Measurements from ENCODE around the gene PLEKHA4. TPM values are rescaled to one million over a fixed set of nuclear protein-coding genes. Genes with fewer than 3 reads are reported as not detected.
A peak's percentile ranks its signal among the peaks of the same experiment; 100 is the strongest.

Gene PLEKHA4
- total and polyA plus RNA-seq, 9 of the 15 experiments (the other 6 are each of a cell fraction or from before 2014, with no cell fraction given): 0.07 to 30.8 (median 11.4) TPM

DNA sequence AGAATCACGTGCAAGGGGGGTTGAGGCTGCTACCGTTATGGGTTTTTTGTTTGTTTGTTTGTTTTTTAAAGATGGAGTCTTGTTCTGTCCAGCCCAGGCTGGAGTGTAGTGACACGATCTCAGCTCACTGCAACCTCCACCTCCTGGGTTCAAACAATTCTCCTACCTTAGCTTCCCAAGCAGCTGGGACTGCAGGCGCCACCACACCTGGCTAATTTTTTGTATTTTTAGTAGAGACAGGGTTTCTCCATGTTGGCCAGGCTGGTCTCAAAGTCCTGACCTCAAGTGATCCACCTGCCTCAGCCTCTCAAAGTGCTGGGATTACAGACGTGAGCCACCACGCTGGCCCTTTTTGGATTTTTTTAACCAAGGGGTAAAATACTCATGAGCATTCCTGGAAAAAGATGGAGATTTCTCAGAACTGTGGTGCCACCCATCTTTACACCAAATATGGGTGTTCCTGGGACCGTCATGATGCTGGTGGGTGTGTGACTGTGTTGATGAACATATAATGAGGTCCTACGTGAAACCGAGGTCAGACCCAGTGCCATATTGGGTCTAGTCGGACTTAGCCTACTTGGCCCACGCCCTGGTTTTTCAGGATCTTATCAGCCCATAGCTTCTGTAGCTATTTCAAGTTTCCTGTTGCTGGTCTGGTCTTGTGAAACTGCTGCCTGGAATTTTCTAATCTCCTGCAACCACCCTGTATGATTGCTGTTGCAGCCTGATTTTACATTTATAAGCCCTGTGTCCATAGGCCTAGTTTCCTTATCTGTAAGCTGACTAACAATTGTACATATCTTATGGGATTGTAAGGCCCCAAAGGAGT lies 10.0 kb upstream of the PLEKHA4 start:
- Histone ChIP-seq H3K27ac (ENCODE audit: extremely low read depth, low read depth, low read length) (peak overlapping the region; percentile 56), H2AFZ (ENCODE audit: low read depth, low read length) (no peak overlapping the region), H3K4me2 (ENCODE audit: insufficient read depth, low read length) (peak overlapping the region; percentile 27), H3K9me1 (ENCODE audit: control insufficient read depth, insufficient read depth, low read length) (no peaks in the 10 kb centered on the region), H3K9ac (ENCODE audit: insufficient read depth in 1 of 2, low read depth in 2 of 2, low read length in 2 of 2) (peak overlapping the region in 1 of 2 experiments; percentile 60; a peak in 3 of 4 replicates), H4K20me1 (replicated peaks; ENCODE audit: control insufficient read depth, insufficient read depth, low read length) (peaks cover 26% of the 10 kb centered on the region), H3K36me3 (ENCODE audit: control insufficient read depth, insufficient read depth, low read length) (peaks cover 39% of the 10 kb centered on the region), H3K9me3 (replicated peaks; ENCODE audit: control insufficient read depth, insufficient read depth, low read depth, low read length) (peaks cover 7% of the 10 kb centered on the region), H3K27me3 (ENCODE audit: control insufficient read depth in 2 of 2, insufficient read depth in 2 of 2, low read length in 2 of 2) (no peaks in the 10 kb centered on the region), H3K79me2 (ENCODE audit: control insufficient read depth, insufficient read depth, low read length) (peaks cover 43% of the 10 kb centered on the region), H3K4me3 (no peak overlapping the region), H3K4me1 (replicated peaks in 1 of 2; ENCODE audit: control insufficient read depth in 2 of 2, insufficient read depth in 2 of 2, low read length in 2 of 2) (peaks cover 25 to 40% of the 10 kb centered on the region in 2 experiments)
- peak; percentile 60 to 98 (median 74) for DNase-seq (ENCODE audit: extremely low read depth in 1 of 4, low spot score in 3 of 4)
- intact Hi-C loops (cut with micrococcal nuclease) (no loop called here), in situ Hi-C loops (cut with MboI) (loop anchor here (10.0 kb wide), 1 partner anchor 86 kb away; the partner anchor contains the start of gene FTL)
- WGBS (ENCODE audit: insufficient coverage, low coverage, missing lambda C conversion rate): under 1% methylated on average over 11 of the region's 11 CpGs
- CTCF ChIA-PET (ENCODE audit: low intra/inter-chr PET ratio): interaction anchor here (0.6 to 0.7 kb wide), 2 partner anchors 115 to 488 kb away, joined by 3 to 4 read pairs; partner anchors contain the start of gene GYS1
- ATAC-seq: peak; percentile 79
- FAIRE-seq: peak; percentile 99
- BruUV-seq (replicated peaks): no TSS peak
- POLR2A ChIA-PET: interaction anchor here (0.6 to 12.2 kb wide), 23 partner anchors 8 to 203 kb away, joined by 3 to 439 read pairs (median 5); partner anchors contain the start of genes BAX, DHDH, FTL and GYS1
- TF ChIP-seq U2AF1 (optimal IDR thresholded peaks at IDR 0.05; ENCODE audit: low read depth, low read length): no peak
- peak; percentile 75 for TF ChIP-seq CREB1 (IDR thresholded peaks at IDR 0.05)
- peak; percentile 65 for TF ChIP-seq CREB1 (CRISPR knock-in tag; IDR thresholded peaks at IDR 0.05)
- TF ChIP-seq FOXA3 (CRISPR knock-in tag; conservative IDR thresholded peaks at IDR 0.05 in 1 of 2, IDR thresholded peaks at IDR 0.05 in 1 of 2): peak; percentile 86 to 95
- TF ChIP-seq RBM15 (IDR thresholded peaks at IDR 0.05; ENCODE audit: insufficient read depth, low read length): no peak
- TF ChIP-seq ZNF124 (CRISPR knock-in tag; IDR thresholded peaks at IDR 0.05): no peak
- TF ChIP-seq HDAC1 (IDR thresholded peaks at IDR 0.05): peak; percentile 90 to 95; a peak in 3 of 4 replicates
- peak; percentile 58 for TF ChIP-seq GABPA (tag; conservative IDR thresholded peaks at IDR 0.05; ENCODE audit: low read depth)
- peak; percentile 82 for TF ChIP-seq EP400 (IDR thresholded peaks at IDR 0.05)
- peak; percentile 98 for TF ChIP-seq KLF1 (tag; IDR thresholded peaks at IDR 0.05)
- no peak for TF ChIP-seq MECOM (CRISPR knock-in tag; IDR thresholded peaks at IDR 0.05)
- TF ChIP-seq CBX5 (IDR thresholded peaks at IDR 0.05; ENCODE audit: borderline replicate concordance, low read depth): no peak
- peak; percentile 49 for TF ChIP-seq BRD9 (IDR thresholded peaks at IDR 0.05; ENCODE audit: low read depth, partially characterized antibody)
- TF ChIP-seq, protein P1, sequence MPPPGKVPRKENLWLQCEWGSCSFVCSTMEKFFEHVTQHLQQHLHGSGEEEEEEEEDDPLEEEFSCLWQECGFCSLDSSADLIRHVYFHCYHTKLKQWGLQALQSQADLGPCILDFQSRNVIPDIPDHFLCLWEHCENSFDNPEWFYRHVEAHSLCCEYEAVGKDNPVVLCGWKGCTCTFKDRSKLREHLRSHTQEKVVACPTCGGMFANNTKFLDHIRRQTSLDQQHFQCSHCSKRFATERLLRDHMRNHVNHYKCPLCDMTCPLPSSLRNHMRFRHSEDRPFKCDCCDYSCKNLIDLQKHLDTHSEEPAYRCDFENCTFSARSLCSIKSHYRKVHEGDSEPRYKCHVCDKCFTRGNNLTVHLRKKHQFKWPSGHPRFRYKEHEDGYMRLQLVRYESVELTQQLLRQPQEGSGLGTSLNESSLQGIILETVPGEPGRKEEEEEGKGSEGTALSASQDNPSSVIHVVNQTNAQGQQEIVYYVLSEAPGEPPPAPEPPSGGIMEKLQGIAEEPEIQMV (tag; conservative IDR thresholded peaks at IDR 0.05; ENCODE audit: low read depth): peak; percentile 29; the same call in 1 of the 2 replicates
- peak; percentile 97 for TF ChIP-seq FOXM1 (IDR thresholded peaks at IDR 0.05; ENCODE audit: low read depth)
- TF ChIP-seq FOXM1 (CRISPR knock-in tag; IDR thresholded peaks at IDR 0.05; ENCODE audit: low read depth): no peak
- TF ChIP-seq, protein P2, sequence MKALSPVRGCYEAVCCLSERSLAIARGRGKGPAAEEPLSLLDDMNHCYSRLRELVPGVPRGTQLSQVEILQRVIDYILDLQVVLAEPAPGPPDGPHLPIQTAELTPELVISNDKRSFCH (CRISPR knock-in tag; IDR thresholded peaks at IDR 0.05): no peak
- TF ChIP-seq, protein P2 (tag; IDR thresholded peaks at IDR 0.05): peak; percentile 77
- no peak for TF ChIP-seq KAT2B (IDR thresholded peaks at IDR 0.05; ENCODE audit: low read depth, low read length)
- TF ChIP-seq EHMT2 (IDR thresholded peaks at IDR 0.05): peak; percentile 78
